ENCODE results near the gene EEF1G. TPM values are rescaled to one million over a fixed set of nuclear protein-coding genes. Genes with fewer than 3 reads are reported as not detected.

Gene EEF1G
- total and polyA plus RNA-seq, 2 of the 13 experiments (the other 11 are each of a cell fraction or from before 2014, with no cell fraction given) = 1,787 to 2,144 TPM

GRCh38 chr11:62621567-62622470 lies 48.1 kb upstream of the EEF1G start, which contains the start of gene B3GAT3 (continued):
- TF ChIP-seq THAP9 (CRISPR knock-in tag; IDR thresholded peaks at IDR 0.05; ENCODE audit: borderline replicate concordance) (peak; percentile 85; the same call in 1 of the 2 replicates), PRMT3 (CRISPR knock-in tag; IDR thresholded peaks at IDR 0.05; ENCODE audit: borderline replicate concordance, low read depth) (no peak), KLF12 (CRISPR knock-in tag; IDR thresholded peaks at IDR 0.05; ENCODE audit: borderline replicate concordance) (peak; percentile 76; the same call in 1 of the 2 replicates), ZGPAT (CRISPR knock-in tag; IDR thresholded peaks at IDR 0.05) (peak; percentile 97), TOE1 (CRISPR knock-in tag; IDR thresholded peaks at IDR 0.05) (0 out of 2 replicates have a peak, but pooled peaks have one; percentile 40), ZNF101 (CRISPR knock-in tag; IDR thresholded peaks at IDR 0.05; ENCODE audit: borderline replicate concordance, low read depth) (no peak), TEF (CRISPR knock-in tag; IDR thresholded peaks at IDR 0.05) (no peak), PCBP1 (IDR thresholded peaks at IDR 0.05; ENCODE audit: borderline replicate concordance, low read depth, low read length) (no peak), HCFC1 (IDR thresholded peaks at IDR 0.05; ENCODE audit: low read depth, low read length) (peak; percentile 61; the same call in 1 of the 2 replicates), NRL (CRISPR knock-in tag; IDR thresholded peaks at IDR 0.05; ENCODE audit: borderline replicate concordance) (peak; percentile 81)
- TF ChIP-seq, protein P1, sequence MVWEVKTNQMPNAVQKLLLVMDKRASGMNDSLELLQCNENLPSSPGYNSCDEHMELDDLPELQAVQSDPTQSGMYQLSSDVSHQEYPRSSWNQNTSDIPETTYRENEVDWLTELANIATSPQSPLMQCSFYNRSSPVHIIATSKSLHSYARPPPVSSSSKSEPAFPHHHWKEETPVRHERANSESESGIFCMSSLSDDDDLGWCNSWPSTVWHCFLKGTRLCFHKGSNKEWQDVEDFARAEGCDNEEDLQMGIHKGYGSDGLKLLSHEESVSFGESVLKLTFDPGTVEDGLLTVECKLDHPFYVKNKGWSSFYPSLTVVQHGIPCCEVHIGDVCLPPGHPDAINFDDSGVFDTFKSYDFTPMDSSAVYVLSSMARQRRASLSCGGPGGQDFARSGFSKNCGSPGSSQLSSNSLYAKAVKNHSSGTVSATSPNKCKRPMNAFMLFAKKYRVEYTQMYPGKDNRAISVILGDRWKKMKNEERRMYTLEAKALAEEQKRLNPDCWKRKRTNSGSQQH (CRISPR knock-in tag; IDR thresholded peaks at IDR 0.05; ENCODE audit: low read depth) = no peak; the same call in none of the 2 replicates
- TF ChIP-seq, protein P2, sequence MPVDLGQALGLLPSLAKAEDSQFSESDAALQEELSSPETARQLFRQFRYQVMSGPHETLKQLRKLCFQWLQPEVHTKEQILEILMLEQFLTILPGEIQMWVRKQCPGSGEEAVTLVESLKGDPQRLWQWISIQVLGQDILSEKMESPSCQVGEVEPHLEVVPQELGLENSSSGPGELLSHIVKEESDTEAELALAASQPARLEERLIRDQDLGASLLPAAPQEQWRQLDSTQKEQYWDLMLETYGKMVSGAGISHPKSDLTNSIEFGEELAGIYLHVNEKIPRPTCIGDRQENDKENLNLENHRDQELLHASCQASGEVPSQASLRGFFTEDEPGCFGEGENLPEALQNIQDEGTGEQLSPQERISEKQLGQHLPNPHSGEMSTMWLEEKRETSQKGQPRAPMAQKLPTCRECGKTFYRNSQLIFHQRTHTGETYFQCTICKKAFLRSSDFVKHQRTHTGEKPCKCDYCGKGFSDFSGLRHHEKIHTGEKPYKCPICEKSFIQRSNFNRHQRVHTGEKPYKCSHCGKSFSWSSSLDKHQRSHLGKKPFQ (CRISPR knock-in tag; IDR thresholded peaks at IDR 0.05; ENCODE audit: insufficient replicate concordance) = no peak
- TF ChIP-seq, protein P3, sequence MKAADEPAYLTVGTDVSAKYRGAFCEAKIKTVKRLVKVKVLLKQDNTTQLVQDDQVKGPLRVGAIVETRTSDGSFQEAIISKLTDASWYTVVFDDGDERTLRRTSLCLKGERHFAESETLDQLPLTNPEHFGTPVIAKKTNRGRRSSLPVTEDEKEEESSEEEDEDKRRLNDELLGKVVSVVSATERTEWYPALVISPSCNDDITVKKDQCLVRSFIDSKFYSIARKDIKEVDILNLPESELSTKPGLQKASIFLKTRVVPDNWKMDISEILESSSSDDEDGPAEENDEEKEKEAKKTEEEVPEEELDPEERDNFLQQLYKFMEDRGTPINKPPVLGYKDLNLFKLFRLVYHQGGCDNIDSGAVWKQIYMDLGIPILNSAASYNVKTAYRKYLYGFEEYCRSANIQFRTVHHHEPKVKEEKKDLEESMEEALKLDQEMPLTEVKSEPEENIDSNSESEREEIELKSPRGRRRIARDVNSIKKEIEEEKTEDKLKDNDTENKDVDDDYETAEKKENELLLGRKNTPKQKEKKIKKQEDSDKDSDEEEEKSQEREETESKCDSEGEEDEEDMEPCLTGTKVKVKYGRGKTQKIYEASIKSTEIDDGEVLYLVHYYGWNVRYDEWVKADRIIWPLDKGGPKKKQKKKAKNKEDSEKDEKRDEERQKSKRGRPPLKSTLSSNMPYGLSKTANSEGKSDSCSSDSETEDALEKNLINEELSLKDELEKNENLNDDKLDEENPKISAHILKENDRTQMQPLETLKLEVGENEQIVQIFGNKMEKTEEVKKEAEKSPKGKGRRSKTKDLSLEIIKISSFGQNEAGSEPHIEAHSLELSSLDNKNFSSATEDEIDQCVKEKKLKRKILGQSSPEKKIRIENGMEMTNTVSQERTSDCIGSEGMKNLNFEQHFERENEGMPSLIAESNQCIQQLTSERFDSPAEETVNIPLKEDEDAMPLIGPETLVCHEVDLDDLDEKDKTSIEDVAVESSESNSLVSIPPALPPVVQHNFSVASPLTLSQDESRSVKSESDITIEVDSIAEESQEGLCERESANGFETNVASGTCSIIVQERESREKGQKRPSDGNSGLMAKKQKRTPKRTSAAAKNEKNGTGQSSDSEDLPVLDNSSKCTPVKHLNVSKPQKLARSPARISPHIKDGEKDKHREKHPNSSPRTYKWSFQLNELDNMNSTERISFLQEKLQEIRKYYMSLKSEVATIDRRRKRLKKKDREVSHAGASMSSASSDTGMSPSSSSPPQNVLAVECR (CRISPR knock-in tag; IDR thresholded peaks at IDR 0.05; ENCODE audit: borderline replicate concordance) = peak; percentile 97

All from HepG2 (cell line).